IMR-90 (cell line): ENCODE measurements around the gene ZEB2. TPM values are rescaled to one million over a fixed set of nuclear protein-coding genes. Genes with fewer than 3 reads are reported as not detected.

Experiments
- ATAC-seq: fragments of 200-7000 bp; cut with Tn5 transposase; 2 replicates; pipeline ENCODE4 v1.9.1; 2020; ENCODE audit warnings: low read depth, mild to moderate bottlenecking, moderate library complexity
- BruUV-seq: library from RNA; stranded (reverse); fragments of 400-500 nt; replicated peaks from 2 replicates; lab custom pipeline; 2021; lab: Mats Ljungman, UMichigan
- CTCF ChIA-PET: fragments of 300-600 bp; formaldehyde crosslinking; extraction: SDS; loops from one replicate; lab custom pipeline; 2021; ENCODE audit warnings: antibody characterized with exemption; lab: Yijun Ruan, JAX
- POLR2A ChIA-PET: fragments of 300-600 bp; sonication (Branson Sonifier 250); formaldehyde crosslinking; loops from one replicate; lab custom pipeline; 2022; ENCODE audit warnings: antibody characterized with exemption; ENCODE audit not compliant: unreplicated experiment; lab: Charles Lee
- DNase-seq: peaks from one replicate; pipeline ENCODE4 v3.0.0; 2013
- H2AFZ ChIP-seq: replicated peaks from 2 replicates; pipeline ENCODE3; 2013; ENCODE audit warnings: low read length, mild to moderate bottlenecking; ENCODE audit not compliant: poor library complexity
- H2AK5ac ChIP-seq: 2 replicates; pipeline ENCODE4 v1.6.1; 2013; ENCODE audit warnings: low read depth, low read length, inconsistent platforms
- H2AK9ac ChIP-seq: replicated peaks from 2 replicates; pipeline ENCODE3; 2013; ENCODE audit warnings: mild to moderate bottlenecking, low read depth, low read length, moderate library complexity; ENCODE audit not compliant: poor library complexity
- H2BK120ac ChIP-seq: 2 replicates; pipeline ENCODE4 v1.6.1; 2013; ENCODE audit warnings: low read depth, low read length, inconsistent platforms
- H2BK15ac ChIP-seq: 3 replicates; pipeline ENCODE4 v1.6.1; 2013; ENCODE audit warnings: low read depth, low read length, inconsistent platforms
- H2BK20ac ChIP-seq: 2 replicates; pipeline ENCODE4 v1.6.1; 2013; ENCODE audit warnings: low read depth, mild to moderate bottlenecking, inconsistent platforms, low read length, moderate library complexity
- H2BK5ac ChIP-seq: 2 replicates; pipeline ENCODE4 v1.6.1; 2013; ENCODE audit warnings: mild to moderate bottlenecking, low read depth, low read length, inconsistent platforms; ENCODE audit not compliant: poor library complexity, severe bottlenecking
- H3K14ac ChIP-seq: replicated peaks from 2 replicates; pipeline ENCODE4 v1.6.1; 2013; ENCODE audit warnings: low read depth, low read length, inconsistent platforms
- H3K18ac ChIP-seq: 2 replicates; pipeline ENCODE4 v1.6.1; 2013; ENCODE audit warnings: low read depth, low read length, control low read depth
- H3K23ac ChIP-seq: 2 replicates; pipeline ENCODE4 v1.6.1; 2013; ENCODE audit warnings: low read depth, low read length, inconsistent platforms
- H3K27ac ChIP-seq: 2 replicates; pipeline ENCODE4 v1.5.1; 2013; ENCODE audit warnings: mild to moderate bottlenecking, control low read depth, low read length; ENCODE audit not compliant: insufficient read depth
- H3K27me3 ChIP-seq: 2 replicates; pipeline ENCODE4 v1.6.1; 2013; ENCODE audit warnings: low read length; ENCODE audit not compliant: control insufficient read depth, insufficient read depth
- H3K36me3 ChIP-seq: 2 replicates; pipeline ENCODE4 v1.6.1; 2013; ENCODE audit warnings: low read length, mixed read lengths; ENCODE audit not compliant: control insufficient read depth, insufficient read depth
- H3K4ac ChIP-seq: 2 replicates; pipeline ENCODE4 v1.6.1; 2013; ENCODE audit warnings: low read depth, low read length, inconsistent platforms
- H3K4me1 ChIP-seq: 2 replicates; pipeline ENCODE4 v1.6.1; 2013; ENCODE audit warnings: low read length, mixed read lengths; ENCODE audit not compliant: control insufficient read depth, insufficient read depth
- H3K4me2 ChIP-seq: 2 replicates; pipeline ENCODE4 v1.6.1; 2013; ENCODE audit warnings: low read depth, mild to moderate bottlenecking, control low read depth, low read length, moderate library complexity
- H3K4me3 ChIP-seq: 2 replicates; pipeline ENCODE4 v1.5.1; 2013; ENCODE audit warnings: low read depth, mild to moderate bottlenecking, control low read depth, low read length, moderate library complexity; ENCODE audit not compliant: insufficient read depth
- H3K56ac ChIP-seq: 2 replicates; pipeline ENCODE4 v1.6.1; 2013; ENCODE audit warnings: low read length, inconsistent platforms; ENCODE audit not compliant: insufficient read depth; ENCODE audit errors: extremely low read depth
- H3K79me1 ChIP-seq, 2 experiments: 2 replicates each; pipeline ENCODE4 v1.6.1; 2013; ENCODE audit warnings: low read length in 2 of 2, inconsistent platforms in 1 of 2, low read depth in 1 of 2
- H3K9ac ChIP-seq: 2 replicates; pipeline ENCODE4 v1.6.1; 2013; ENCODE audit warnings: low read depth, low read length, control low read depth
- H3K9me1 ChIP-seq: 2 replicates; pipeline ENCODE4 v1.6.1; 2013; ENCODE audit warnings: low read length, inconsistent platforms; ENCODE audit not compliant: insufficient read depth
- H3K9me3 ChIP-seq: 2 replicates; pipeline ENCODE4 v1.6.1; 2013; ENCODE audit warnings: low read length; ENCODE audit not compliant: control insufficient read depth, insufficient read depth
- H4K20me1 ChIP-seq: 2 replicates; pipeline ENCODE4 v1.6.1; 2013; ENCODE audit warnings: low read length, inconsistent platforms; ENCODE audit not compliant: insufficient read depth
- H4K5ac ChIP-seq: 2 replicates; pipeline ENCODE4 v1.6.1; 2013; ENCODE audit warnings: mild to moderate bottlenecking, low read depth, low read length, control low read depth
- H4K8ac ChIP-seq, 2 experiments: 2 replicates each; pipeline ENCODE4 v1.6.1; 2013; ENCODE audit warnings: low read depth in 2 of 2, low read length in 2 of 2, control low read depth in 1 of 2, inconsistent platforms in 1 of 2
- H4K91ac ChIP-seq: 2 replicates; pipeline ENCODE4 v1.6.1; 2013; ENCODE audit warnings: low read depth, low read length, inconsistent platforms; ENCODE audit not compliant: insufficient read depth
- CHD1 ChIP-seq: IDR thresholded peaks from 2 replicates; pipeline ENCODE4 v1.6.1; 2012; ENCODE audit warnings: low read depth, low read length, improper control_type of control experiment
- CTCF ChIP-seq: conservative IDR thresholded peaks from 2 replicates; pipeline ENCODE4 v1.5.1; 2012; ENCODE audit warnings: mild to moderate bottlenecking, low read depth, low read length, improper control_type of control experiment
- MAZ ChIP-seq: IDR thresholded peaks from 2 replicates; pipeline ENCODE4 v1.6.1; 2012; ENCODE audit warnings: low read depth, mild to moderate bottlenecking, low read length, improper control_type of control experiment, moderate library complexity, borderline replicate concordance
- NFE2L2 ChIP-seq: fragments of 150-350 bp; IDR thresholded peaks from 2 replicates; pipeline ENCODE4 v1.6.1; 2016; ENCODE audit warnings: low read depth, mild to moderate bottlenecking, low read length
- RAD21 ChIP-seq: IDR thresholded peaks from 2 replicates; pipeline ENCODE4 v1.6.1; 2012; ENCODE audit warnings: low read length, improper control_type of control experiment
- RCOR1 ChIP-seq: IDR thresholded peaks from 2 replicates; pipeline ENCODE4 v1.6.1; 2012; ENCODE audit warnings: mild to moderate bottlenecking, low read length, improper control_type of control experiment; ENCODE audit not compliant: insufficient replicate concordance
- RFX5 ChIP-seq: IDR thresholded peaks from 2 replicates; pipeline ENCODE4 v1.8.0; 2012; ENCODE audit warnings: low read depth, mild to moderate bottlenecking, low read length, moderate library complexity
- SMC3 ChIP-seq: fragments of 150-350 bp; IDR thresholded peaks from 2 replicates; pipeline ENCODE4 v1.6.1; 2016; ENCODE audit warnings: low read depth, mild to moderate bottlenecking, antibody characterized with exemption, low read length, moderate library complexity
- WGBS, 2 experiments: methylation state at CpG; one replicate each; pipeline versions ENCODE4 v1.1.5 to v1.1.7; 2013; ENCODE audit warnings: missing lambda C conversion rate in 2 of 2; ENCODE audit not compliant: insufficient read length in 1 of 2; ENCODE audit errors: extremely low coverage in 2 of 2; 5-methylcytosine and 5-hydroxymethylcytosine counted together
- dilution Hi-C: fragments of 300-500 bp; cut with HindIII; formaldehyde crosslinking; loops from one replicate; pipeline ENCODE4 v1.14.3; 2018; ENCODE audit warnings: low sequenced_read_pairs; ENCODE audit not compliant: unreplicated experiment
- in situ Hi-C: fragments of 300-500 bp; cut with MboI; formaldehyde crosslinking; loops from 3 replicates; pipeline ENCODE4 v1.14.3; 2019; ENCODE audit warnings: low sequenced_read_pairs, inconsistent platforms, mixed read lengths
- intact Hi-C: fragments of 100-400 bp; cut with micrococcal nuclease; formaldehyde crosslinking; loops from 2 replicates; pipeline ENCODE4 v1.10.0; 2022
- polyA plus RNA-seq, 3 experiments: library from polyadenylated mRNA; depleted of rRNA; stranded (reverse); fragments of >200 nt; gene quantifications; 2 replicates each; pipeline ENCODE4 v1.2.3, GENCODE V29; 2012; ENCODE audit warnings: low replicate concordance in 1 of 3
- total RNA-seq: library from RNA; depleted of rRNA; stranded (reverse); fragments of >200 nt; gene quantifications from 2 replicates; pipeline ENCODE4 v1.2.3, GENCODE V29; 2012
- TF ChIP-seq, protein P1 (sequence below): fragments of 150-350 bp; IDR thresholded peaks from 2 replicates; pipeline ENCODE4 v1.6.1; 2016; ENCODE audit warnings: low read depth, mild to moderate bottlenecking, low read length, moderate library complexity, borderline replicate concordance
- TF ChIP-seq, protein P2 (sequence below): fragments of 150-350 bp; IDR thresholded peaks from 2 replicates; pipeline ENCODE4 v1.6.1; 2017; ENCODE audit warnings: mild to moderate bottlenecking, antibody characterized with exemption, low read length, low read depth

ZEB2 gene
- total and polyA plus RNA-seq, 2 of the 4 experiments (the other 2 are of a cell fraction): 22.4 to 50.9 TPM

DNA sequence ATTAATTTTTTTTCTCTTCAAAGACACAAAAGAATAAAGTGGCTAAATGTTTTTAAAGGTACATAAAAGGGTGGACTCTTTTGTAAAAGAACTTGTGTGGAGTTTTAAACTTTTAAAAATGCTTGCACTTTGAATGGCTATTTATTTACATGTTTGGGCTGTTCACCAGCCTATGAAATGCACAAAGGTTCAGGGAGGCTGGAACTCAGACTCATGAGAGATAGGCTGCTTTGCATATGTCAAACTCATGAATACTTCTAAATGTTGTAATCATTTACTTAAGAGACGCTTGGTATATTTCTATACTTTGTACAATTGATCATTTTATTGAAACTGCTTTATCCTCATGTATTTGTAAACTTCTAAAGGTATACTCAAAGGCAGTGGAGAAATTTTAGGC lies 79.9 kb downstream of the ZEB2 start:
- BruUV-seq: no TSS peak
- H3K4me1 ChIP-seq: peaks cover 4% of the 10 kb centered on the region
- TF ChIP-seq RAD21 (no peak), SMC3 (no peak), RCOR1 (no peak), CHD1 (no peak), MAZ (no peak), RFX5 (no peak), CTCF (no peak), NFE2L2 (no peak)
- TF ChIP-seq, protein P1, sequence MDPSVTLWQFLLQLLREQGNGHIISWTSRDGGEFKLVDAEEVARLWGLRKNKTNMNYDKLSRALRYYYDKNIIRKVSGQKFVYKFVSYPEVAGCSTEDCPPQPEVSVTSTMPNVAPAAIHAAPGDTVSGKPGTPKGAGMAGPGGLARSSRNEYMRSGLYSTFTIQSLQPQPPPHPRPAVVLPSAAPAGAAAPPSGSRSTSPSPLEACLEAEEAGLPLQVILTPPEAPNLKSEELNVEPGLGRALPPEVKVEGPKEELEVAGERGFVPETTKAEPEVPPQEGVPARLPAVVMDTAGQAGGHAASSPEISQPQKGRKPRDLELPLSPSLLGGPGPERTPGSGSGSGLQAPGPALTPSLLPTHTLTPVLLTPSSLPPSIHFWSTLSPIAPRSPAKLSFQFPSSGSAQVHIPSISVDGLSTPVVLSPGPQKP: no peak
- TF ChIP-seq, protein P2, sequence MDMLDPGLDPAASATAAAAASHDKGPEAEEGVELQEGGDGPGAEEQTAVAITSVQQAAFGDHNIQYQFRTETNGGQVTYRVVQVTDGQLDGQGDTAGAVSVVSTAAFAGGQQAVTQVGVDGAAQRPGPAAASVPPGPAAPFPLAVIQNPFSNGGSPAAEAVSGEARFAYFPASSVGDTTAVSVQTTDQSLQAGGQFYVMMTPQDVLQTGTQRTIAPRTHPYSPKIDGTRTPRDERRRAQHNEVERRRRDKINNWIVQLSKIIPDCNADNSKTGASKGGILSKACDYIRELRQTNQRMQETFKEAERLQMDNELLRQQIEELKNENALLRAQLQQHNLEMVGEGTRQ: no peak
- H2AK9ac ChIP-seq: no peak overlapping the region
- H4K8ac ChIP-seq: no peak overlapping the region
- ChIA-PET CTCF (no interaction called here), POLR2A (no interaction called here)
- dilution Hi-C loops (no loop called here), intact Hi-C loops (no loop called here), in situ Hi-C loops (no loop called here)
- peaks cover 34% of the 10 kb centered on the region in 2 experiments for H3K79me1 ChIP-seq
- WGBS, 2 experiments: no CpG with 5 or more reads among the region's 1 CpG
- no peak overlapping the region for H2AFZ ChIP-seq
- no peak overlapping the region for H2BK5ac ChIP-seq
- no peaks in the 10 kb centered on the region for H3K27me3 ChIP-seq
- no peak overlapping the region for H3K56ac ChIP-seq
- H2BK20ac ChIP-seq: no peak overlapping the region
- H3K27ac ChIP-seq: no peak overlapping the region
- no peaks in the 10 kb centered on the region for H3K9me1 ChIP-seq
- no peak overlapping the region for H3K4me2 ChIP-seq
- no peak overlapping the region for H2BK120ac ChIP-seq
- H4K91ac ChIP-seq: no peak overlapping the region
- H3K14ac ChIP-seq: no peak overlapping the region
- peaks cover 5% of the 10 kb centered on the region; the same call in 1 of the 2 replicates for H4K20me1 ChIP-seq
- ATAC-seq: no peak
- no peak overlapping the region for H3K23ac ChIP-seq
- H4K5ac ChIP-seq: no peak overlapping the region
- no peak overlapping the region for H3K18ac ChIP-seq
- no peak overlapping the region for H2BK15ac ChIP-seq
- H3K36me3 ChIP-seq: 0 out of 2 replicates have a peak, but pooled peaks cover 1% of the 10 kb centered on the region
- H3K9me3 ChIP-seq: no peaks in the 10 kb centered on the region
- no peak overlapping the region for H3K4ac ChIP-seq
- no peak overlapping the region for H3K9ac ChIP-seq
- no peak for DNase-seq
- H3K4me3 ChIP-seq: no peak overlapping the region
- H2AK5ac ChIP-seq: no peak overlapping the region
